Measurements from ENCODE around the gene METTL2B.
"Not testable (repeated sequence)": the region's sequence is repeated elsewhere in the genome, so short reads cannot be mapped to it uniquely, and the experiment has no call there.

DNA sequence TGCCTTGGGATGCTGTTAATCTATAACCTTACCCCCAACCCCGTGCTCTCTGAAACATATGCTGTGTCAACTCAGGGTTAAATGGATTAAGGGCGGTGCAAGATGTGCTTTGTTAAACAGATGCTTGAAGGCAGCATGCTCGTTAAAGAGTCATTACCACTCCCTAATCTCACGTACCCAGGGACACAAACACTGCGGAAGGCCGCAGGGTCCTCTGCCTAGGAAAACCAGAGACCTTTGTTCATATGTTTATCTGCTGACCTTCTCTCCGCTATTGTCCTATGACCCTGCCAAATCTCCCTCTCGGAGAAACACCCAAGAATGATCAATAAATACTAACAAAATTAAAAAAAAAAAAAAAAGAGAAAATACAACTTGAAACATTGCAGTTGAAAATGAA is 12.6 kb upstream of the METTL2B start:
- not testable (repeated sequence) for TF ChIP-seq CTCF (conservative IDR thresholded peaks at IDR 0.05; ENCODE audit: low read depth, low read length); EZH2 (IDR thresholded peaks at IDR 0.05; ENCODE audit: low read length, unreplicated experiment); EZH2phosphoT487 (IDR thresholded peaks at IDR 0.05; ENCODE audit: borderline replicate concordance, low read length)

Measured in PC-3 (cell line).